OCI-LY7 (cell line): Measurements from ENCODE around the gene NKAIN2.

Source experiments
- EZH2phosphoT487 ChIP-seq: fragments of 200-600 bp; sonication (generic); IDR thresholded peaks from 2 replicates; pipeline ENCODE4 v1.6.1; 2018; ENCODE audit warnings: low read depth, borderline replicate concordance, mild to moderate bottlenecking, mixed run types, antibody characterized with exemption, low read length, moderate library complexity, mixed read lengths
- TF ChIP-seq, protein P1 (sequence below): fragments of 200-600 bp; sonication (generic); conservative IDR thresholded peaks from 2 replicates; pipeline ENCODE4 v1.5.1; 2014; ENCODE audit warnings: mild to moderate bottlenecking, antibody characterized with exemption, low read length, moderate library complexity, mixed read lengths

DNA sequence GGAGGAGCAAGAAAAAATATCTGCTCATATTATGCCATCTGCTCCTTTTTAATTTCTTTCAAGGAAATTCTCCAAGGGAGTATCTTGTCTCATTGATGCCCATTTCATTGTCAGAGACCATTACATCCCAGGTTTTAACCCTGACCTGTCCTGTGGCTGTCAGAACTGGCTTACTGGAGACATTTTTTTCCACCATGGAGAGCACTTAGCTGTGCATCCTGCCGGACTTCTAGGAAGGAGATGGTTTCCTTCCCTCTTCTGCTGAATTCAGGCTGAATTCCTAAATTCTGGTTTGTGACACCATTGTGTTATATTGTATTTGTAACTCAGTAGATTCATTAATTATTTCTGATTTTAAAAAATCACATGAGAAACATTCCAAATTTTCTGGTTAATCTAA, 70.3 kb downstream of the NKAIN2 start:
- TF ChIP-seq, protein P1, sequence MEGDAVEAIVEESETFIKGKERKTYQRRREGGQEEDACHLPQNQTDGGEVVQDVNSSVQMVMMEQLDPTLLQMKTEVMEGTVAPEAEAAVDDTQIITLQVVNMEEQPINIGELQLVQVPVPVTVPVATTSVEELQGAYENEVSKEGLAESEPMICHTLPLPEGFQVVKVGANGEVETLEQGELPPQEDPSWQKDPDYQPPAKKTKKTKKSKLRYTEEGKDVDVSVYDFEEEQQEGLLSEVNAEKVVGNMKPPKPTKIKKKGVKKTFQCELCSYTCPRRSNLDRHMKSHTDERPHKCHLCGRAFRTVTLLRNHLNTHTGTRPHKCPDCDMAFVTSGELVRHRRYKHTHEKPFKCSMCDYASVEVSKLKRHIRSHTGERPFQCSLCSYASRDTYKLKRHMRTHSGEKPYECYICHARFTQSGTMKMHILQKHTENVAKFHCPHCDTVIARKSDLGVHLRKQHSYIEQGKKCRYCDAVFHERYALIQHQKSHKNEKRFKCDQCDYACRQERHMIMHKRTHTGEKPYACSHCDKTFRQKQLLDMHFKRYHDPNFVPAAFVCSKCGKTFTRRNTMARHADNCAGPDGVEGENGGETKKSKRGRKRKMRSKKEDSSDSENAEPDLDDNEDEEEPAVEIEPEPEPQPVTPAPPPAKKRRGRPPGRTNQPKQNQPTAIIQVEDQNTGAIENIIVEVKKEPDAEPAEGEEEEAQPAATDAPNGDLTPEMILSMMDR, result no peak
- TF ChIP-seq EZH2phosphoT487, result no peak
